Measurements from ENCODE around the gene COL23A1.
A peak's percentile ranks its signal among the peaks of the same experiment; 100 is the strongest.

COL23A1 gene

DNA sequence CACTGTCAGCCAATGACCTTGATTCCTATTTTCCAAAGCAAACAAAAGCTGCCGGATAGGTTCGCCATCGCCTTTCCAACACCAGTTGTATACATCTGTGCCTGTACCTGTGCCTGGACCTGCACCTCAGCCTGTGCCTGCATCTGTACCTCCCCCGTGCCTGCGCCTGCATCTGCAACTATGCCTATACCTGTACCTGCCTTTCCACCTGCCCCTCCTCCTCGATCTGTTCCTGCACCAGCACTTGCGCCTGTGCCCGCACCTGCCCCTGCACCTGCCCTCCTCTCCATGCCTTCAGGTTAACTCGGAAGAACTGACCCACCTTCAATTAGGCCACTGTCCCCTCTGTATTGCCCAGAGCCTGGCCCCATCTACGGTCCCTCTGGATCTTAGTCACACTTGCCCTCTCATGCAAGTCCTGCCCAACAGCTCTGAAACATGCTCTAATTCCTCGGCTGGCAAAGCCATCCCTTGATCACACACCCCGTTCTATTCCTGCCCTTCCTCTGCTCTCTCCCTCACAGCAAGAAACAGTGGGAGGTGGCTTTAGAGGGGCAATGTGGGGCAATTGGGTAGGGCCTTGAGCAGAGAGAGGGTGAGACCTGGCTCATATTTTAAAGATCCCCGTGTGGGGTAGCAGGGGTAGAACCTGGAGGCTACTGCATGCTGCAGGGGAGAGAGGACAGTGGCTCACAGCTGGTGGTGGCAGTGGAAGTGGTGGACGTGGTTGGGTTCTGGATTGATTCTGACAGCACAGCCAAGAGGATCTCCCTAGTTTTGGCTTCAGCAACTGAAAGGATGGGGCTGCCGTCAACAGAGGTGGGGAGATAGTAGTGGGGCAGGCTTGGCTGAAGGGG is 298.0 kb downstream of the COL23A1 start:
- DNase-seq = no peak

DNA sequence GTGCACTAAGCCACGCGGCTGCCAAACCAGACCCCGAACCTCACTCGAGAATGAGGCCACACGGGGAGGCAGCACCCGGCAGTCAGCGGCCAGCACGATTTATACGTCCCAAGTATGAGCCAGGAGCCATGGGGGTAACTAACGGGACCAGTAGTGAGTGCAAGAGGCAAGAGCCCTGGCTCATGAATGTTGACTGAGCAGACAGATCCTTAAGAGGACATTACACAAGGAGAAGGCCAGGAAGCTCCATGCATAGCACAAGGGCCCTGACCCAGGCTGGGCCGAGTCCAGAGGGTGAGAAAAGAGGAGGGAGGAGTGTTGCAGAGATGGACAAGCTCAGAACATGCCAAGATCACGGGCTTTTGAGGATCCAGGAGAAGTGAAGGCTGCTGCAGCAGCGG is 299.0 kb downstream of the COL23A1 start:
- DNase-seq = no peak

DNA sequence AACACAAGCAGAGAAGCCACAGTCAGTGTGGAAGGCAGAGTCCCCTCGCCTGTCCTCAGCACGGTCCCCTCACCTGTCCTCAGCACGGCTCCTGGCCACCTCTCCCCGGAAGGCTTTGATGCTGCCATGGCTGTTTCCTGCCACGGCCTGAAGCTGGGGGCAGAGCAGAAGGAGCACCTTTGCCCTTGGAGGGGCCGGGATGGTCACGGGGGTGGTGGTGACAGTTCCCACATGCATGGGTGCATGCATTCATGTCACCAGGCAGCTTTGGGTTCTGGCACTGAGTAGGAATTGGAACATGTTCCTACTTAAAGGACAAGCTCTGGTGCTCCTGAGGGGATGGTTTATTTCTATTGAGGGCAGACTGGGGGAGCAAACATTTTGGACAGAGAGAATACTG is 299.8 kb downstream of the COL23A1 start:
- DNase-seq = no peak

DNA sequence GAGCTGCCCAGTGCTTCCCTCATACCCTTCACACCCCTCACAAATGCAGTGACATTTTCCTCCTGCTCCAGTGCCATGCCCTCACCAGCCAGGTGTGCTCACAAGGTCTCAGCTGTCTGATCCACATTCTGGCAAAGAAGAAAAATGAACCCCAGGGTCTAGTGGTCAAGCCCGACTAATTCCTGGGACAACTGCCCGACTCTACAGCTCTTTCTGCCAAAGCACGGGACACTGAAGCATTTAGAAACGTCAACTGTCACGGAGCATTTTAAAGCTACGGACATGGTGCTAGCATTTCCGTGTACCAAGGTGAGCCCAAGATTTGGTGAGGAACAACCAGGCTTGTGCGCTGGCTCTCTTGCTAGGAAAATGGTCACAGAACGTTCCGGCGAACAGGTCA is 300.8 kb downstream of the COL23A1 start:
- DNase-seq = no peak

DNA sequence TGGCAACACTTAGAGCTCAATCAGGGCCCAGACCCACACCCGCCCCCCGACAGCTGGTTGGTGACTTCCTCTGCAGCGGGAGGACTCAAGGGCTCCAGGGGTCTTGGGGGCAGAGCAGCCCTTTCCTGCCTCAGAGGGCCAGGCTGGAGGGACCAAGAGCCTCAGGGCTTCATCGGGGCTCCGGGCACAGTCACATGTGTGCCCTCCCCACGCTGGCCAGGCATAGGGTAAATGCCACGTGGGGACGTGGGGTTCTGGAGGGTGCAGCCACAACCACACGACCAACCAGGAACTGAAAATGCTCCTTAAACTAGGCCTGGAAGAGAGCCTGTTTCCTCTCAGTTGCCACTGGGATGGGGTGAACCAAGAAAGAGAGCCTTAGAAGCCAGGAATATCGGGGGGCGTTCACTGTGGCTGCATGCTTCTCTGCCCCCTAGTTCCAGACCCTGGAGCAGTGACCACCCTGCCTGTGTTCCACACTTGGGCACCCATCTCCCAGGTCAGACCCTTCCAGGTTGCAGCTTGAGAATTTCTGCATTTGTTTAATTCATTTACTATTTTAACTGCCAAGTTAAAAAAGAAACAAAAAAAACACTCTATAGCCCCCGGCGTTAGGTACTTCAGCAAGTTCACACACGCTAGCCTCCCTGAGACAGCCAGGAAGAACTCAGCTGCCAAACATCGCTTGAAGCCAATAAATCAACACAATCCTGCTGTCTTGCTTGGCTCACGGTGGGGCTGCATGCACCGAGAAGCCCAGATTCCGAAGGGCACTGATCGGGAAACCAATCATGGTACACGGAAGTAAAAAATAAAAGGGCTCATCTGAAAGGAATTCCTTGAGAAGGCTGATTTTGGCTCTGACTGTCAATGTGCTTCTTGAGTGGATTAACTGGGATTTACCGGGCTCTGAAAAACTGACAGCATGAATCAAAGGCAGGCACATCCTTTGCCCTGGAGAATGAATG is 301.5 kb downstream of the COL23A1 start:
- no peak for DNase-seq

DNA sequence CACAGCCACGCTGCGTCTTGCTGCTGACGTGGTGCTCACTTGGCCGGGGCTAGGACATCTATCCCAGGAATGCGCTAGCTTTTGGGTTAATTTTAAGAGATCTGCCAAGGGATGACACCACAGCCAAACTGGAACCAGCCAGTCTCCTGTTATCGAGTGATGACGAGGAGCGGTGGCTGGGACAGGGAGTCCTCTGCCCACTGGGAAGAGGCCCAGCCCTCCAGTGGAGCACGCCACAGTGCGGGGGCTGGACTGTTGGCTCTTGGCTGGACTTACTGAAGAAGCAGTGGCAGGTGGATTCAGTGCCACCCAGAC is 302.4 kb downstream of the COL23A1 start:
- DNase-seq = no peak

DNA sequence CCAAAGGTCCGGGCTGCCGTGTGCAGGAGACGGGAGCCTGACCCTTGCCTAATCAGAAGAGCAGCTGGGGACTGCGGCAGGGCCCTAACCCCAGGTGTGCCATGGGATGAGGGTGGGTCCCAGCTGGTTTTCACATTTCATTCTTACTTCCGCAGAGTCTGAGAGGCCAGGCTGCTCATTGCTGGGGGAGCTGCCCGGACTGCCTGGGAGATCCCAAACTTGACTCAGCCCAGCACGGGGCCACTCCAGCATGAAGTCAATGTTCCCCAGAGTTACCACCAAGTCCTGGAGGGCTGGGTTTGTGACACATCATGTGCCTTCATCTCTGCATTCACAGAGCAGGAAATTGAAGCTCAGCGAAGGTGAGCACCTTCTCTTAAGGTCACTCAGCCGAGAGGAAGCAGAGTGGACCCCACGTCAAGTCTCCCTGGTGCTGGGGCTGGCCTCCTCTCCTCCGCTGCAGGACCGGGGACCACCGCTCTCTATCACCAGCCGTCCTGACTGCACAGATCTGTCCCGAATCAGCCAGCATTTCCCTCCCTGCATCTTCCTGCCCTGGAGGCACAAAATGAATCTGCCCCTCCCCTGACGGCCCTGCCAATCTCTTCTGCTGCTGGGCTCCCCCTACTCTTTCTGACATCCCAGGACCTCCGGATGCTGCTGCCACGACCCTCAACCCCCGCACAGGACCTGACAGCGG is 303.0 kb downstream of the COL23A1 start:
- DNase-seq = no peak

DNA sequence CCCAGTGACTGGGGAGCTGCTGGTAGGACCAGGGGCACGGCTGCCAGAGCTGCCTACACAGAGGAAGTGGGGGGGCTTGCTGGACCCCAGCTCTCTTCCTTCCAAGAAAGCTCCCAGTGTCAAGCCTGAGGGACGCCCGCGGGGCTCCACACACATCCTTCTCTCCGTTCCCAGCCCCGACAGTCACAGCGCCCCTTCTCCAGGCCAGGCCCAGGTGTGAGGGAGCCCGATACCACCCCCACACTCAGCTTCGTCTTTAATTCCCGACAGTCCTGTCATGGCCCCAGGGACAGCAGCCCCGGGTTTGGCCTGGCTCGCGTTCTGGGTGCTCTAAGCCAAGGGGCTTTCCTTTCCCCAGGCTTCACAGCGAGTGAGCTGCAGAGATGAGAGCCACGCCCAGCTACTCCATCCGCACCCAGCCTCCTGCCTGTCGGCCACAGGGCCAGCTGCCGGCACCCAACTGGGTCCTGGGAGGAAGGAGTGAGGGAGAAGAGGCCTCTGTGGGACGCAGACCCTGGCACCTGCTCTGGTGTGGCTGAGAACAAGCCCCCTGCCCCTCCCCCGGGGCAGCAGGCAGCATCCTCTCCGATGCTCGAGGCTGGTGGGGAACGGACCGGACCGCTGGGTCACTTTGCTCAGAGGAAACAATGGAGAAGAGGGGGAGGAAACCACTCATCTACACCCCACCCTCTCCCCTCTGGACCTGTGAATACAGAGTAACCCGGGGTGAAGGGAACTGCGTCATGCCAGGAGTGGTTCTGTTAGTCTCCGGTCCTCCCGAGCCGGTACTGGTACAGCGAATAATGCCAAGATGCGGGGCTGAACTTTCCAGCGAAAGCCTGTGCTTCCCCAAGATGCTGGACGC is 303.7 kb downstream of the COL23A1 start:
- DNase-seq = no peak

DNA sequence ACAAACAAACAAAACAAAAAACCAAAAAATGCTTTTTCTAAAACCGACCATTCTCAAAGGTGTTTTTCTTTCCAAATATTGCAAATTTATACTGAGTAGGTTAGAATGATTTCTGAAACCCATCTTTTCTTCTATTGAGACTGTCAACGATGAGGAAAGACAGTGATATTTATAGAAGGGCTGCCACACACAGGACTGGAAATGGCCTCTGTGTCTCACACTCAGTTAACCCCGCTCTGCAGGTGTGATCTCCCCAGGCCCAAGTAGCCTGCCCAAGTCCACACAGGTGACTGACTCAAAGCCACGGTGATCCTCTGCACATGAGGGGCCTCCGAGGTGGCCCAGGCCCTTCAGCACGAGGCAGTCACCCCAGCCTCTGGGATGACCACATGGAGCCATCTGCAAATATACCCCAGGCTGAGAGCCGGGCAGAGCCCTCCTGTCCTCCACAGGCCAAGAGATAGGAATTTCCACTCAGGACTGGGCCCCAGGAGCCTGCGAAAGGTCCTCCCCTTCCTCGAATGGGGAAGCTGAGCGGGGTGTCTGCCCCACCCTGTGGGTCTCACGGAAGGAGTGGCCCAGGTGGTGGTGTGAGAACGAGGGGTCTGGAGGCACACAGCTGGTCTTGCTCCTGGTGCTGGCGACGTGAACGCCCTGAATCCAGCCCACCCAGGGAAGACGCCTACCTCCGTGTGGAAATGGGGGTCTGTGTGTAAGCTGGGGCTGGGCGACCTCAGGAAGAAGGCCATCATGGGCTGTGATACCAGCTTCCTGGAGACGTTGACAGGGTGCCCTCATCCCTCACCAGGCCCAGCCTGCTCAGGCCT is 304.6 kb downstream of the COL23A1 start:
- no peak for DNase-seq

DNA sequence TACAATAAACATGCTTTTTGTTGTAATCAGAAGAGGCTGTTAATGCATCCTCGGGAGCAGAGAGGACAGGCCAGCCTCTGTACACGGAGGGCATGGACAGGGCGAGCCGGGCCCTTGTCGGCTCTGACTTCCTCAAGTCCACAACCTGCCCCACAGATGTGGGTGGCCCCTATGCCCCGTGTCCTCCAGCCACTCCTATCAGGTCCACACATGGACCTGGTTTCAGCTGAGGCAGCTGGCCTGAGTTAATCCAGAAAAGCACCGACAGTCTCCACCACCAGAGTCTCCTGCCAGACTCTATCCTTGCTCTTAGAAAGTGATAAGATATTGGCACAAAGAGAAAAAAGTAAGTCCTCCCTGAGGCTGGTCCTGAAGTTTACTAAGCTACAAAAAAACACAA is 305.2 kb downstream of the COL23A1 start:
- DNase-seq = no peak

DNA sequence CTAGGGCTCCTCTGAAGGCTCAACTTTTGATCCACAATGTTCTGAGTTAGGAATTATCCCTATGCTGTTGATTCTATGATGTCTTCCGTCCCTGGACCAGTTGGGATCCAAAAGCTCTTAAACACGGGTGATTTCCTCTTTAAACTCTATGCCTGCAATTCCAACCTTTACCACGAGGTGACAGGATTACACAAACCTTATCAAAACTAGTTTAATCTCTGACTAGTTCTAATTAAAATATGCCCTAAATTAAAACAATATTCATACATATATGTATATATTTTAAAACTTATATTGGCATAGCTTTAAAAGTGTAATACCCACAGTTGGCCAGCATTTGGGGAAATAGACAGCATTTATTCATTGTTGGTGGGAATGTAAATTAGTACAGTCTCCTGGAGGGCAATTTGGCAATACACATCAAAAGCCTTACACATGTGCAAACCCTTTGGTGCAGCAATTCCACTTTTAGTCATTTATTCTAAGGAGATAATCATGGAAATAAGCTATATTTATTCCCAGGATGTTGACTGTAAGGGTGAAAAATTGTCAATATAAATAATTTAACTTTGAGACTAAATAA is 306.0 kb downstream of the COL23A1 start:
- DNase-seq = peak; percentile 18

DNA sequence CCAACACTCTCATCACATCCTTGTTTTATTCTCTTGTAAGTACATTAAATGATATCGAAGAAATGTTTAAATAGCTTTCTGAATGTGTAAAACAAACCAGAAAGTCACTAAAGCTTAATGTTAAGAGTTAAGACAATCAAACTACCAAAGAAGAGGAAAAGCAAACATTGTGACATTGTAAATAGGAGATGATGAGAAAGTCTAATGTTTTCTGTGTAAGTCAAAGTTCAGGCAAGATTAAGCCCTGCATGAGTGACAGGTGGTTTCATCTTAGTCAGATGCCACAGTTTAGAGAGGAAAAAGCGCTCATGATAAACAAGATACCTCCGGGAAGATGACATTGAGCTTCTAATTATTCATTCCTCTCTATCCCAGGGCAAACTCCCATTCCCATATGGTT is 306.7 kb downstream of the COL23A1 start:
- no peak for DNase-seq

DNA sequence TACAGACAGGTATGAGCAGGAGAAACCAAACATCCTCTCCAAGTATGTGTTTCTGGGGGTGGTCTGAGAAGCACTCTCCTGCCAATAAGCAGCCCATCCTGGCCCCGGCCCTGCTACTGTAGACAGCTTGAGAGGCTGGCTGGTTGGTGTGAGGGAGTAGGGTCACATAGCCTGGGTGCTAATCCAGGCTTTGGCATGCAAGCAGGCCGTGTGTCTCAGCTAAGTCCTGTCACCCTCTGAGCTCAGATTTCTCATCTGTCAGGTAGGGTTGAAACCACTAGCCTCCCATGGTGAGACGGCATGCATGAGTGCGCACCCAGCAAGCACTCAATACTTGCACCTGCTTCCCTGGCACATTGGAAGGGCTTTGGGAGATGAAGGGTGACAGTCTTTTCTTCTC is 307.8 kb downstream of the COL23A1 start:
- DNase-seq = no peak

DNA sequence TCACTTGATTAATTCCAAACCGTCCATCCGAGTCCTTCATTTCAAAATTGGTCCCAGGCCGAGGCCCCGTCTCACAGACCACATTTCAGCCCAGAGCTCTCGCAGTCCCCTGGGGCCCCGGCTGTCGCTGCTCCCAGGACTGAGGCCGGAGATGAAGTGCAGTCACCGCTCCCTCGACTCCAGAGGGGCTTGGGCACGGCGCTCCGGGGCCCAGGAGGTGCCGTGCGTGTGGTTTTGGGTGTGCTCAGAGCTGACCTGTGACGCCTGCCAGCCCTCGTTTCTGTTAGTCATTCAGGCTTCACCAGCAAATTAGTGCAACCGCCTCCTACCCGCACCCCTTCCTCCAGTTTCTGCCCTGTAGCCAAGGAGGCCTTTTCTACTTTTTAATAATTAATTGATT is 308.9 kb downstream of the COL23A1 start:
- no peak for DNase-seq

DNA sequence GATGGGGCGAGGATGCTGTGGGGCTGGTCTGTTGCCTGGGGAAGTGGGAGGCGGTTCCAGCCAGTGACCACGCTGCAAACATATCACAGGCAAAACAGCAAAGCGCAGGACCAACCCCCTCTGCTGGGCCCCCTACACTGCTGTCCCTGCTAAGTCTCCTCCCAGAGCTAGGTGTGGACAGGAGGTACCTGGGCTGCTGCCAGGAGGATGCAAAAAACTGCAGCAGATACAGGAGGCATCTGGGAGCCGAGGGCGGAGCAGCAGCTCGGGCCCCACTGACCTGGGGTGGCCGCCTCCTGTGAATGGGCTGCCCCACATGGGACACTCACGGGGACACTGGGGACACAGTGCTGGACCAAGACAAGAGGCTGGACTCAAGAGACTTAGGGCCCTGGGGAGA is 309.6 kb downstream of the COL23A1 start:
- no peak for DNase-seq

DNA sequence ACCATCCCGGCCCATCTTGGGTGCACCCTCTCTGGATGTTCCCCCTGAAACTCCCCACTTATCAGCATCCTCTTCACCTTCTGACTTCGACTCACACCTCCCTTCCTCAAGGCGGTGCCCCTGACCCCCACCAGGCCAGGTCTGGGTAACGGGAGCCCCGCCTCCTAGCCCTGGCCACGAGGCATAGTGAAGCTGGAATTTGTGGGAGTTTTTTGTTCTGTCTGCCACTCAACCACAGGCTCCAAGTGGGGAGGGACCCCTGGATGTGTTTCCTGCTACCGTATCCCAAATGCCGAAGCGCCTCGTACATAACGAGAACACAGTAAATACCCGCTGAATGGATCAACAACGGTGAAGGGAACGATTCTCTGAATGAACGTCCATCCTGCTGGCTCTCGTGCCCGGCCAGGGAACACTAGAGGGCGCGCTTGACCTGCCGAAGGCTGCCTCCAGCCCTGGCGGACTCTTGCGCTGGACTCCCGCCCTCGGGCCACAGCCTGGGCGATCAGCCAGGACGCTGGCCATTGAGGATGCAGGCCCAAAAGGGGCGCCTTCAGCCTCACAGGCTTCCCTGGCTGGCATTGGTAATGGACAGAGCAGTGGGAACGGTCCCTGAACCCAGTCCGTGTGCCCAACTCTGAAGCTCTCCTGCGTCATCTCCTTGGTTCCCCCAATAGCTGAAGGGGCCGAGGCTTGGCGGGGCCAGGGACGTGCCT is 310.3 kb downstream of the COL23A1 start:
- DNase-seq = peak; percentile 32

DNA sequence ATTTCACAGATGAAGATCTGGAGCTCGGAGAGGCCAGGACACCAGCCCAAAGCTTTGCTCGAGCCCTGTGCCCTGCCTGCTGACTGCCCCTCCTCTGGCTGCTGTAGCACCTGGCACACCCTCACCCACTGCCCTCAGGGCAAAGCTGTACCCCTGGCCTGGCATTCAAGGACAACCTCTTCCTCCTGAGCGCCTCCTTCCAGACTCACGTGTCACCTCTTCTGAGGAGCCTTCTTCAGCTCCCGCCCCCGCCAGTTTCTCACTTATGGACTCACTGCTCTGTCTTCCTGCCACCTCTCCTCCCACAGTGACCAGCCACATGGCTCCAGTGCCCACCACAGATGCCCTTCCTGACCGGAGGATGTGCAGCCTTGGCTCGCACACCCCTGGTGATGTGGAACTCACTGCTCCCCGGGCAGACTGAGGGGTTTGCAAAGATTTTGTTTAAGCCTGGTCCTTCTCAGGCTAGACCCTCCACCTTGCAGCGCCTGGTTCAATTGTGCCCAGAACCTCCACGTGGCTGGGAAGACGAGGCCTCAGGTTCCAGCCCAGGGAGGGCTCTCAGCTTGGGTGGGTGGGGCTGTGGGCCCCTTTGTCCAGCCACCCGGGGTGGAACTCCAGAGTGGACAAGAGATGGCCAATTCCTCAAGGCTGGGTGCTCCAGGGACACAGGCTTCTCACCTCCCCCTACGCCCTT is 311.0 kb downstream of the COL23A1 start:
- no peak for DNase-seq

DNA sequence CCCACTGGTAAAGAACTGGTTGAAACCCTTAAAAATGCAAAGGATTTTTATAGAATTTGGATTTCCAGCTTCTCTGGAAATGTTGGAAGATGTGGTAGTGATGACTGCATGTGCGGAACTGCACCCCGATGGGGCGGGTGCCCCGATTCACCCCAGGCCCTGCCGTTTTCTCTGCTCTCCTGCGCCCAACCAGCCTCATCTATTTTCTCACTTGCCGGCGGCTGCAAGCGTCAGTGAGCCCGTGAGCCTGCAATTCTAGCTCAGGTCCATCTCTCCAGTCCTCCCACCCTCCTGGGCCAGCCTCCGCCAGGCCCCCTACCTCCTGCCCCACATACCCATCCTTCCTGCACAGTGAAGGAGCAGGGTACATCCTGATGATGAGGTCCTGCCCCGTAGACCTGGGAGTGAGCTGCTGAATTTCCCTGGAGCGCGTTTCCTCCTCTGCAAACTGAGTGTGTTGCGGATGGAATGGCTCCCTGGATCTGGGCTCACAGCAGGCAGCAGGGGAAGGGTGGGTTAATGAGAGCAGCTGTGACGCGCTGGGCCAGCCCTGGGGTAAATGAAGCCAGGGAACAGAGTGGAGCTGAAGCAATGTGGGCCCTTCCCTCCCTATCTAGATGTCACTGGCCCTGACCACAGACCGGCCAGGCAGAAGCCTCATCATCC is 311.7 kb downstream of the COL23A1 start:
- DNase-seq = no peak

DNA sequence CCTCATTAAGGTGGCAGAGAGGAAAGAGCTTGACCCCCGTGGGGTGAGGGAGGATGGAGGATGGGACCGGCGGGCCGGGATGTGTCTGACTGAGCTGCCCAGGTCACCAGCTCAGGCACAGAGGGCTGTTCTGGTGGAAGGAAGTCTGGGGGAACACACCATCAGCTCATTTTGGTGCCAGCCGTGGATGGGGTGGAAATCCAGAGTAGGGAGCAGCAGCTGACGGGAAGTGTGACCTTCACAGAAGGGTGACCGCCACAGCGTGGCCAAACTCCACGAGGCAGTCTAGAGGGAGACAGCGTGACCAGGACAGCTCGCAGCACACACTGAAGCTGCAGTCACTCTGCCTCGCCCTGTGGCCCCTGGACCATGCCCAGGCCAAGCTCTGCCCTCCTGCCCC is 312.3 kb downstream of the COL23A1 start:
- no peak for DNase-seq

Data from KG1 (cell line).